Left ventricle myocardium inferior (tissue), 1 donor: Measurements from ENCODE around the gene FBXO2. TPM values are rescaled to one million over a fixed set of nuclear protein-coding genes. Genes with fewer than 3 reads are reported as not detected.
A peak's percentile ranks its signal among the peaks of the same experiment; 100 is the strongest.

Source experiments
- DNase-seq: peaks from one replicate; pipeline ENCODE4 v3.0.0-alpha.2; 2020
- H3K27ac ChIP-seq: fragments of 200-600 bp; replicated peaks from 2 replicates; pipeline ENCODE4 v1.8.0; 2021
- H3K27me3 ChIP-seq: fragments of 200-600 bp; 2 replicates; pipeline ENCODE4 v1.8.0; 2021; ENCODE audit warnings: low read depth
- H3K36me3 ChIP-seq: fragments of 200-600 bp; 2 replicates; pipeline ENCODE4 v1.8.0; 2021
- H3K4me1 ChIP-seq: fragments of 200-600 bp; 2 replicates; pipeline ENCODE4 v1.8.0; 2021
- H3K4me3 ChIP-seq: fragments of 200-600 bp; 2 replicates; pipeline ENCODE4 v1.8.0; 2021; ENCODE audit warnings: mild to moderate bottlenecking, moderate library complexity
- H3K9me3 ChIP-seq: fragments of 200-600 bp; replicated peaks from 2 replicates; pipeline ENCODE4 v1.8.0; 2021
- intact Hi-C: fragments of 100-400 bp; cut with micrococcal nuclease; formaldehyde crosslinking; loops from one replicate; pipeline ENCODE4 v1.11.0; 2022
- total RNA-seq: library from RNA; stranded (reverse); fragmentation: NEBNext Ultra II Directional; extraction: Animal tissue kit (Norgen Biotek cat#: 25700); gene quantifications from one replicate; pipeline ENCODE4 v1.2.1, GENCODE V29; 2021
- TF ChIP-seq, protein P1 (sequence below): fragments of 200-600 bp; IDR thresholded peaks from 2 replicates; pipeline ENCODE4 v1.8.0; 2021; ENCODE audit warnings: antibody characterized with exemption, mild to moderate bottlenecking, borderline replicate concordance
- donor health status: DM: no; HTN: yes; CAD: no; lungs with severe emphysema.

FBXO2 gene
- total RNA-seq, 1 donor from 2014 or later: 1.9 TPM

DNA sequence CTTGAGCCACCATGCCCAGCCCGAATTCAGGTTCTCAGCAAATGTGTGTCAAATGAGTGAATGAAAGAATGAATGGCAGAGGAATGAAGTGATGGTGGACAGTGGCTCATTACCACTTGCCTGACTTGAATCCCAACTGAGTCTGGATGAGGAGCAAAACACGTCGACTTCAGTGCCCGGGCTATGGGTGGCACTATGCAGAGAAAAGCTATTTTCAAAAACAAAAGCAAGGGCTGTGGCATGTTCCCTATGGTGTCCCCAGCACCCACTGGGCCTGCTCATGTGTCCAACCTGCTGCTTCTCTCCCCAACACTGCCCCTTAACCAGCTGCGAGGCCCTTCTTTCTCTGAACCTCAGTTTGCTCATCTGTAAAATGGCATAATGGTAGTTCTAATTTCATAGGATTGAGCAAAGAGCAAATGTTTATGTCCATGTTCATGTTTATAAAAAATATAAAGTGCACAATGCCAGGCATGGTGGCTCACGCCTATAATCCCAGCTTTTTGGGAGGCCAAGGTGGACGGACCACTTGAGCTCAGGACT lies 31.1 kb upstream of the FBXO2 start:
- no peaks in the 10 kb centered on the region for H3K9me3 ChIP-seq
- H3K27ac ChIP-seq: no peak overlapping the region
- H3K36me3 ChIP-seq: no peaks in the 10 kb centered on the region
- peaks cover 20% of the 10 kb centered on the region for H3K4me1 ChIP-seq
- intact Hi-C loops: no loop called here
- TF ChIP-seq, protein P1, sequence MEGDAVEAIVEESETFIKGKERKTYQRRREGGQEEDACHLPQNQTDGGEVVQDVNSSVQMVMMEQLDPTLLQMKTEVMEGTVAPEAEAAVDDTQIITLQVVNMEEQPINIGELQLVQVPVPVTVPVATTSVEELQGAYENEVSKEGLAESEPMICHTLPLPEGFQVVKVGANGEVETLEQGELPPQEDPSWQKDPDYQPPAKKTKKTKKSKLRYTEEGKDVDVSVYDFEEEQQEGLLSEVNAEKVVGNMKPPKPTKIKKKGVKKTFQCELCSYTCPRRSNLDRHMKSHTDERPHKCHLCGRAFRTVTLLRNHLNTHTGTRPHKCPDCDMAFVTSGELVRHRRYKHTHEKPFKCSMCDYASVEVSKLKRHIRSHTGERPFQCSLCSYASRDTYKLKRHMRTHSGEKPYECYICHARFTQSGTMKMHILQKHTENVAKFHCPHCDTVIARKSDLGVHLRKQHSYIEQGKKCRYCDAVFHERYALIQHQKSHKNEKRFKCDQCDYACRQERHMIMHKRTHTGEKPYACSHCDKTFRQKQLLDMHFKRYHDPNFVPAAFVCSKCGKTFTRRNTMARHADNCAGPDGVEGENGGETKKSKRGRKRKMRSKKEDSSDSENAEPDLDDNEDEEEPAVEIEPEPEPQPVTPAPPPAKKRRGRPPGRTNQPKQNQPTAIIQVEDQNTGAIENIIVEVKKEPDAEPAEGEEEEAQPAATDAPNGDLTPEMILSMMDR: no peak
- DNase-seq: no peak
- H3K27me3 ChIP-seq: peaks cover 49% of the 10 kb centered on the region
- H3K4me3 ChIP-seq: no peak overlapping the region

DNA sequence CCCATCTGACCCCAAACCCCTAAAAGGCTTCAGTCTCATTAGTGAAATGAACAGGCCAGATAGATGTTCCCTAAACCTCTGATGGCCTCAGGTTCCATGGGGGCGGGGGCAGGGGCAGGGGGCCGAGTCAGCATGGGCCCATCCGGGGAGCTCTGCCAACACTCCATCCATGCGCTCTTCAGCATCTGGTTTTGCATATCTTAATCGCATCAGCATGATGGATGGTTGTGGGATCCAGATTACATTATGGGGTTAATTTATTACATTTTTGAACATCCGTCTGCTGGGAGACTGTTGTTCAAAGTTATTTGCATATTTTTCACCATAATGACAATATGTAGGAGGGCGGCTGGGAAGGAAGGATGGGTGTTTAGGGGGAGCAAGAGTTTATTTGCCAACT lies 29.8 kb upstream of the FBXO2 start:
- Histone ChIP-seq H3K4me3 (no peak overlapping the region), H3K36me3 (no peaks in the 10 kb centered on the region), H3K4me1 (peaks cover 28% of the 10 kb centered on the region), H3K9me3 (no peaks in the 10 kb centered on the region), H3K27me3 (peaks cover 37% of the 10 kb centered on the region), H3K27ac (no peak overlapping the region)
- intact Hi-C loops: no loop called here
- no peak for DNase-seq
- TF ChIP-seq, protein P1: no peak

DNA sequence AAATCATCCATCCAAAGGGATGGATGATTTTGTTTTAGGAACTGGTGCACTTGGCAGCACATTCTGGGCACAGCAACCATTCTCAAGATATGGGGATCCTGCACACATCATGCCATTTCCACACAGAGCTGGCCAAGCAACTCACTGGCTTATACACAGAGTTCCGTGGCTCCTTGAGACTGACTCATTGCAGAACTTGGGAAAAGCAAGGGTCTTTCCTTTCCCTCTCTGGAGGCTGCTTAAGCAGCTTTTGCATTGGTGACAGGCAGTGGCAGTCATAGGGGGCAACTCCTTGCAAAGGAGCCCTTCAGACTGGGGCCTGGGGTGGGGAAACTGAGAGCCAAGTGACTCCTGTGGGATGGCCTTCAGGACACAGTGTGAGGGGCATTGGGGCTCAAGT lies 28.6 kb upstream of the FBXO2 start:
- Histone ChIP-seq H3K27ac (no peak overlapping the region), H3K4me3 (no peak overlapping the region), H3K36me3 (no peaks in the 10 kb centered on the region), H3K4me1 (peaks cover 28% of the 10 kb centered on the region), H3K27me3 (peaks cover 24% of the 10 kb centered on the region), H3K9me3 (no peaks in the 10 kb centered on the region)
- TF ChIP-seq, protein P1: no peak
- DNase-seq: no peak
- intact Hi-C loops: no loop called here

DNA sequence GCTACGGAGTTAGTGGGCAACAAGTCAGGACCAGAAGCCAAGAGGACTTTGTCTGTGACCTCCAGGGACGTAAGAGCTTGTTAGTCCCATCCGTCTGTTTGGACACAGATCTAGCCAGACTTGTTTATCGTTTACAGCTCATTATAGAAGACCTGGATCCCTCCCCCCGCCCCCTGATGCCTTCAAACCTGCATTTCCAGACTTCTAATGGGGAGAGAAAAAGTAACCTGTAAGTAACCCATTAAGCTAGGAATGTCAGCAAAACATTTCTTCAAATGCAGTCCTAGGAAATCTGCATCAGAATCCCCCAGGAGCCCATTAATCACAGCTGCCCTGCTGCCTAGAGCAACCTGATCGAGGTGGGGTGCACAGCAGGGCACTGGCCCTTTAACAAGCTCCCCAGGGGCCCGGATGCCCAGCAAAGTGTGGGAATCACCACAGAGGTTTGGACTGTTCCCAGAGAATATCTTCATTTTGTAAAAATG lies 28.1 kb upstream of the FBXO2 start:
- no peak overlapping the region for H3K4me3 ChIP-seq
- H3K4me1 ChIP-seq: peaks cover 28% of the 10 kb centered on the region
- no peaks in the 10 kb centered on the region for H3K9me3 ChIP-seq
- TF ChIP-seq, protein P1: no peak
- peaks cover 20% of the 10 kb centered on the region for H3K27me3 ChIP-seq
- no peak overlapping the region for H3K27ac ChIP-seq
- H3K36me3 ChIP-seq: no peaks in the 10 kb centered on the region
- intact Hi-C loops: no loop called here
- no peak for DNase-seq

DNA sequence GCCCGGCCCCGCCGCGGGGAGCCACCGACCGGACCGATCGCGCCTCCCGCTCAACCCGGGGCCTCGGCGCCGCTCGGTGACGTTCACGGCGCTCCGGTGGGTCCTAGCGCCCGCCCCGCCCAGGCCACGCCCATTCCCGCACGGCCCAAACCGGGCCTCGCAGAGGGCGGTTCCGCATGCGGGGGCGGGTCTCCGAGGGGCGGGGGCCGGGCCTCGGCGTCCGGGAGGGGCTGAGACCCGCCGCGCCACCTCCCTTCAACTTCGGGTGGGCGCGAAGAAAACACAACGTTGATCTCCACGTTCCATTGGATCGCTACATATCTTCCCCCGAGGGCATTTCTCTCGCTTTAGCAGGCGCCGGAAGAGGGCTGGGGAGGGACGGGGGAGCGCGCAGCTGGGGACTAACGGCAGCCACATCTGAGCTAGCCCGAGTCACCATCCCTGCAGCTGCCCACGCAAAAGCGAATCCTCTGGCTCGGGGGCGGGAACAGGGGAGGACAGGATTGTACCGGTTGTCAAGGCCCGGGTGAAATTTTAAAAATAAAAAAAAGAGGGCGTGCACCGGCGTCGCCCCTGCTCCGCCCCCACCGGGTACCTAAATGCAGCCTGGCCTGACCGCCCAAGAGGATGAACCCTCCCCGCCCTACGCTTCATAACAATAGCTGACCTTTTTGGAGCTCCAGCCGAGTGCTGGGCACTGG lies 27.0 kb upstream of the FBXO2 start, which contains the start of gene MAD2L2:
TSS of gene MAD2L2 (minus strand) at position 78 of the 701 bp plus-strand sequence. CDS start 547 bp downstream, outside the sequence.
- DNase-seq: peak; percentile 91
- Histone ChIP-seq H3K27ac (peak within 1 kb of the TSS; percentile 84), H3K9me3 (no peaks in the 10 kb centered on the region), H3K4me1 (peaks cover 28% of the 10 kb centered on the region), H3K27me3 (peaks cover 13% of the 10 kb centered on the region), H3K36me3 (peaks cover 5% of the 10 kb centered on the region), H3K4me3 (peak within 1 kb of the TSS; percentile 98)
- TF ChIP-seq, protein P1: no peak
- intact Hi-C loops: no loop called here
